KBM-7 (cell line): ENCODE data around the gene SCGB1C1.
"Not testable (repeated sequence)": the region's sequence is repeated elsewhere in the genome, so short reads cannot be mapped to it uniquely, and the experiment has no call there.

Experiments
- DNase-seq: peaks from one replicate; pipeline ENCODE4 v3.0.0-alpha.2; 2015
- in situ Hi-C: fragments of 300-500 bp; cut with MboI; formaldehyde crosslinking; loops from 2 replicates; pipeline ENCODE4 v1.14.3; 2020; ENCODE audit warnings: low sequenced_read_pairs, low pct_unique_long_range_greater_than_20kb, mixed read lengths

The SCGB1C1 gene

DNA sequence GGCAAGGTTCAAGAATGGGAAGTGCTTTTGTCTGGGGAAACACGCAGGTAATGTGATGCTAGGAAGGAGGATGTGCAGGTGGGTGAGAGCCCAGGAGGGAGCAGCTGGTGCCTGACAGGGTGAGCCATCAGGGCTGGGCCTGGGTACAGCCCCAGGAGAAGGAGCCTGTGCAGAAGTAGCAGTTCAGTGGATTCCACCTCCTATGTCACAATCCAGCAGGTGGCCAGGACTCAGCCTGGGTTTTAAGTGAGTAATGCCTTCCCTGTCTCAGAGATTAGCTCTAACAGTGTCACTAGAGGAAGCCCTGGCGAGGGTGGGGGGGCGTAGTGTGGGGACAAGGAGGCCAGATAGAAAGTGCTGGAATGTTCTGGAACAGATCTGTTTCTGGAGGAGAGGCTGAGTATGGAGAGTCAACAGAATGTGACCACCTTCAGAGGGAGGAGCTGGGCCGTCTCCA is 22.7 kb downstream of the SCGB1C1 start:
- in situ Hi-C loops, result no loop called here
- no peak for DNase-seq

DNA sequence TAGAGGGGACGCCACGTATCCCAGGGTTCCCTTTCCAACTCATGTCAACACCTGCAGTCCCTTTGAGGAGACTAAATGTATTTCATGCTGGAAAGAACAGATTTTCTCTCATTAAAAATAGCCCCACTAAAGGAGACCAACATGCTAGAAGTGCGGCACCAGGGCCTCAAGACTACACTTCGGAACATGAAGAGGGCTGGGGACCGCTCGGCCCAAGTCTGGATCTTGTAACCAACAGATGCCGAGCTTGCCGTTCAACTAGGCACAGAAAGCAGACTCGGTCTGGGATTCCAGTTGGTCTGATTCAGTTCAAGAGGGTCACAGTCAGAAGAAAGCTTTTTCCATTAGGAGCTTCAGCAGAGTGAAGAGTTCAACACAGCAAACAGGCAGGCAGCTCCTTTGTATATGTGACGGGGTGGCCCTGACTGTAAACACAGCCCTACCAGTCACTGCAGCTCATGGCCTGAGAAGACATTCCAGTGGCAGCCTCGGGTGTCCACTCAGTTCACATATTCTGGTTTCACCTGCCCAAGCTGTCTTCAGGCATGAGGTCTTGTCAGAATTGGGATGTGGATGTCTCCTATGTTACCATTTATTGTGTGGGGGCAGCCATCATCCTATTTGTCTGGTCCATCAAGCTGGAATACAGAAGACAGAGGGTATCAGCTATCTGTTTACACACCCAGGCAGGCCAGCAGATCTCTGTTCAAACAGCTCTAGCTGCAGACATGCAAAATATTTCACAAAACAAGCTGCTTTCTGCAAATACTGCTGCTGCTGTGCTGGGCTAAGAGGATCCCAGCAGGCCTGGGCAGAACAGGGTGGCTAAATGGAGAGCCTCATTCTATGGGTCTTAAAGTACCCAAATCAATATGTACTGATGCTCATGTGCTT is 23.4 kb downstream of the SCGB1C1 start:
- DNase-seq, result no peak
- in situ Hi-C loops, result no loop called here

DNA sequence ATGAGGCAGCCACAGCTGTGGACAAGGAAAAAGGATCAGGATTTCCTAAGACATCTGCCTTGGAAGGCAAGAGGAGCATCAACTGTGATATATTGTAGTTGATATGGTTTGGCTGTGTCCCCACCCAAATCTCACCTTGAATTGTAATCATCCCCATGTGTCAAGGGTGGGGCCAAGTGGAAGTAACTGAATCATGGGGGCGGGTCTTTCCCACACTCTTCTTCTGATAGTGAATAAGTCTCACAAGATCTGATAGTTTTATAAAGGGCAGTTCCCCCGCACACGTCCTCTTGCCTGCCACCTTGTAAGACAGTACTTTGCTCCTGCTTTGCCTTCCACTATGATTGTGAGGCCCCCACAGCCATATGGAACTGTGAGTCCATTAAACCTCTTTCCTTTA is 24.8 kb downstream of the SCGB1C1 start:
- DNase-seq, result no peak
- in situ Hi-C loops, result no loop called here

DNA sequence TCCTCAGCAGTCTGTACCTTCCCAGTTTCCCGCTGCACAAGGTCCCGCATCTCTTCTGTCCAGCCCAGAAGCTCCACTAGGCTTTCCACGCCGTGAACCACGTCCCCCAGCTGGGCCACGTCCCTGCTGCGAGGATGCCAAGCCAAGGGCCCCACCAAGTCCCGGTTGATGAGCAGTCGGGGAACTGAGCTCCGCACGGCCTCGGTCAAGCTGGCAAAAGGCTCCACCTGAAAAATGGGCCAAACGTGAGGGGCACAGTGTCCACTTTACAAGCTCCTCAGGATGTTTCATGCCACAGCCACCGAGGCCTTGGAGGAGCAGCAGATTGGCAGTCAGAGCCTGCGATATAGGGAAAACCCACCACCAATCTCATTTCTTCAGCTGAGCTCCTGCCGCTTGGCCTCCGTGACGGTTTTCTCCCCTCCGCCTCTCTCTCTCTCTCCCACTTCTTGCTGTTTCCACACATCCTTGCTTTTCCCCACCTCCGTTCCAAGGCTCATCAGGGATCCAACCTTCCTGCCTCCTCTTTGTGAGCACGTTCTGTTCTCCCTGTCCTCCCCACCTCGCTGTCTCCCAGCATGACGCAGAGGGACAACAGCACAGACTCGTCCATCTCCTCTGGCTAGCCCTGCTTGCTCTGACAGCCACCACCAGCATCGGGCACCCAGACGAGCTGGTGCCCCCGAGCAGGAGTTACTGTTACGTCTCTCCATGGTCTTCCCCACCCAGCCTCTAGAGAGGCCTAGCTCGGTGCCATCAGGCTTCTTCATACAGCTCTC is 26.1 kb downstream of the SCGB1C1 start:
- no peak for DNase-seq
- in situ Hi-C loops, result no loop called here

DNA sequence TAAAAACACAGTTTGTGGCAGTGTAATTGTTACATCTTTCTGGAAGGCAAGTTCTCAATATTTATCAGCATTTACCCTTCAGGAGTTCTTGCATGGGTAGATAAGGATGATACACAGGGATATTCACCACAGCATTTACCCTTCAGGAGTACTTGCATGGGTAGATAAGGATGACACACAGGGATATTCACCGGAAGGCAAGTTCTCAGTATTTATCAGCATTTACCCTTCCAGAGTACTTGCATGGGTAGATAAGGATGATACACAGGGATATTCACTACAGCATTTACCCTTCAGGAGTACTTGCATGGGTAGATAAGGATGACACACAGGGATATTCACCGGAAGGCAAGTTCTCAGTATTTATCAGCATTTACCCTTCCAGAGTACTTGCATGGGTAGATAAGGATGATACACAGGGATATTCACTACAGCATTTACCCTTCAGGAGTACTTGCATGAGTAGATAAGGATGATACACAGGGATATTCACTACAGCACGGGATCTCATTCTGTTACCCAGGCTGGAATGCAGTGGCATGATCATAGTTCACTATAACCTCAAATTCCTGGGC is 27.9 kb downstream of the SCGB1C1 start:
- in situ Hi-C loops, DNase-seq: not testable (repeated sequence)

DNA sequence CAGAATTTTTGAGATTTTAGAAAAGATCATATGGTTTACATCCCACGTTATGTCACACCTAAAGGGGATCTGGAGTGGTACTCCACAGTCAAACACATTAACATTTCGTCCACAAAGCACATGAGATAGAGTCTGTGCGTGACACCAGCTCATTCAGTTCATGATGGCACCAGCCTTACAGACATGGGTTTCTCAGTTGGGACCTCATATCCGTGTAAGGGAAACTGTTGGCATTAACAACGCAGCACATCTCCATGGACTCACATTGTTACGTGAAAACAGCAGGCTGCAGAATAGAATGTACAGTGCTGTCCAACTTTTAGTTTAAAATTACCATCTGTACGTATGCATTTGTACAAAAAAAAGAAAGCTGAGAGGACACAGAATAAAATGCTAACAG is 28.7 kb downstream of the SCGB1C1 start:
- in situ Hi-C loops, result no loop called here
- no peak for DNase-seq

DNA sequence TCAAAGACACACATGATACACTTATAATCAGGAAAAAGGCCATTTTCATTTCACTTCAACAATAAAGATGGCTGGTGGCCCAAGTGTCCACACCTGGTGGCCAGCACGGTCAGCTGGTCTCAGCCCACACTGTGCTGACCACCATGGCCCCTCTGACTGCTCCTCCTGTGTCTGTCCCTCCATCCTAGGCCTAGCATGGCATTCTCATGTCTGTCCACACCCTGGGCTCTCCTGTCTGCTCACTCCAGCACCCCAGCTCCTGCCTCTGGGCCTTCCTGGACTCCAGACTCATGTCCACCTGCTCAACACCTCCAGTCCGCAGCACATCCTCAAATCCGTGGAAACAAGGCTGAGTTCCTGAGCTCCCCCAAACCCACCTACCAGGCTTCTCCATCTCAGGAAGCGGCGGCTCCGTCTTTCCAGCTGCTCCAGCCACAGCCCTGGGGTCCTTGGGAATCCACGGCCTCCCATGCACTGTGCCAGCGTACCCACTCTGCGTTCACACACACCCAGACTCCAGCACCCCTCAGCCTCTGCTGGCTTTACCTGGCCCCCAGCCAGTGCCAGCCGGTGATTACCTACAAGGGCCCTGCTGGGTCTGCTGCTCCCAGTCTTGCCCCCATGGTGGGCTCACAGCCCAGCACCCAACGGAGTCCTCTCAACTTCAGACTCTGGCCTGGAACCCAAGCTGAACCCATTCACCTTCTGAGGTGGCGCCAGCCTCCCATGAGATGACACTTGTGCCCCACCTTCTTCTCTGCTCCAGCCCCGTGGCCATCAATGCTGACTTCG is 29.3 kb downstream of the SCGB1C1 start:
- DNase-seq, result no peak
- in situ Hi-C loops, result no loop called here

DNA sequence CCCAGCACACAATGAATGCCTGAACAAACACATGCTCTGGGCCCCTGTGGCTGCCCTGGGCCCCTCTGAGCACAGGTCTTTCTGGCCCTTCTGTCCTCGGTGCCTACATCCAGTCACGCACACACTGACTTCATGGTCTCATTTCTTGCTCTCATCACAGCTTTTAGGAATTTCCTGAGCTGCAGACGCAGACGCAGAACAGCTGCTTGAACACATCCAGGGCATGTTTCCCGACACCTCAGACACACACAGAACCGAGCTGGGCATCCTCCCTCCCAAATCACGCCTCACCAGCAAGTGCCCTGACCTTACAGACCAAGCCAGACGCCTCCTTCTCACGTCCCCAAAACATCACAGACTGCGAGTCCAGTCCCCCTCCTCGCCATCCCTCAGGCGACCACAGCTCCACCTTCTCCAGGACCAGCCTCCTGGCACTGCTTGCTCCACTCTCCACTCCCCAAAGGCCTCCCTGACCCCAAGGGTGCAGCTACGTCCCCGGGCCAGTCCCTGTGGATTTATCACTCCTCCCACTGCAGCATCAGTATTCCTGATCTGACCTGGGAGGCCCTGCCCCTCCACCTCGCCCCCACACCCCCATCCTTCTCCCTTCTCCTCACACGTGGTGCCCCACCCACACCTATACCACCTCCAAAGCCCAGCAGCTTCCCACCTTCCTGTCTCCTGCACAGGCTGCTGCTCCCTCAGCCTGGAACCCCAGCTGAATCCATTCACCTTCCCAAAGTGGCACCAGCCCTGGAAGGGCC is 30.3 kb downstream of the SCGB1C1 start:
- in situ Hi-C loops, result no loop called here
- DNase-seq, result no peak

DNA sequence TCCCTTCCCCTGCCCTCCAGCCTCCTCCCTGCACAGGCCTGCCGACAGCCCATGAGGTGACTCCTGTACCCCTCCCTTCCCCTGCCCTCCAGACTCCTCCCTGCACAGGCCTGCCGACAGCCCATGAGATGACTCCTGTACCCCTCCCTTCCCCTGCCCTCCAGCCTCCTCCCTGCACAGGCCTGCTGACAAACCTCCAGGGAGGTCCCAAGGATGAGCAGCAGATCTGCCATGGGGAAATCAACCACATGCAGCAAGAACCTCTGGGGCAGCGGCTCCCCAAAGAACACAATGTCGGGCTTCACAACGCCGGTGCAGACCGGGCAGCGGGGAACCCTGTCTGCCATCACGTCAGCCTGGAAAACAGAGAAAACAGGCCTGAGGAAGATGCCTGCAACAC is 31.0 kb downstream of the SCGB1C1 start:
- in situ Hi-C loops, result no loop called here
- DNase-seq, result no peak

DNA sequence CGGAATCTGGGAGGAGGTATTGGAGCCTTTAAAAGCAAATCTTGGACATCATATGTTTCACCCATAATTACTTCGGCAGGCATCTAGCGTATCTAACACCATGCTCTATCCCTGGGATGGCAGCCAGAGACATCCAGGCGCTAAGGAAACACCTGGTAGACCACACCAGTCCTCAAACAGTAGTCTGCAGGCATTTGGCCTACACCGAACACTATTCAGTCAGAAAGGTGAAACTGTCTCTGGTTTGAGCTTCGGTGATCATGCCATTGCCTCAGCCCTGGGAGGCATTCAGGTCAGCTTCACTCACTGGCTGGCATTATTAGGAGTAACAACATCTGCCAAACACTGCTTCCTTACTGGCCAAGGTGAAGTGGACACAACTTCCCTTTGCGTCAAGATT is 31.5 kb downstream of the SCGB1C1 start:
- no peak for DNase-seq
- in situ Hi-C loops, result no loop called here

DNA sequence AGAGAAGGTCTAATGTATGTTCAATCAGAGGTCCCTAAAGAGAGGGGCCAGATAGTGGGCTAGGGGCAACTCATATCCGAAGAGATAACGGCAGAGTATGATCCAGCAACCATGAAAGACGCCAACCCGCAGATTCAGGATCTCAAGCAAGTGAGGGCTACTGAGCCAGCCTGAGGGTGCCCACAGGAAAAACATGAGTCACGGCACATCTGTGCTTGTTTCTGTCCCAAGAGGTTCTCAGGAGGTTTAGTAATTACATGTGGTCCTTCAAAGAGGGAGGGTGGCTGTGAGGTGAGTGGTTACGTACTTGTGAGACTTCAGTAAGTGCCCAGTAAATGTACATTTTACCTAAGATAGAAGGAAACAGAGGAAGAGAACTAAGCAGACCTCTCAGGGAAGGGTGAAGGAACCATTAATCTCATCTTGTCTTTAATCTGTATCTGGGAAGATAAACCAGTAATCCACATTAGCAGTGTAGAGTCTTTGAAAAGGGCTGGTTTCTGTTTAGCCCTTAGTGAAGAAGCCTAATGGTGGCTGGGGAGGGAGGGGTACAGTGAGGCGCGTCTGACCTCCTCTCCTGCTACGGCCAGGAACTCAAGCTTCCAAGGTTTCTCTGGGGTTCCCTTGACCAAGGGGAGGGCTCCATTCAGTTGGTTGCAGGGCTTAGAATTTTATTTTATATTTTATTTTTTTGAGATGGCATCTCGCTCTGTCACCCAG is 33.0 kb downstream of the SCGB1C1 start:
- no peak for DNase-seq

DNA sequence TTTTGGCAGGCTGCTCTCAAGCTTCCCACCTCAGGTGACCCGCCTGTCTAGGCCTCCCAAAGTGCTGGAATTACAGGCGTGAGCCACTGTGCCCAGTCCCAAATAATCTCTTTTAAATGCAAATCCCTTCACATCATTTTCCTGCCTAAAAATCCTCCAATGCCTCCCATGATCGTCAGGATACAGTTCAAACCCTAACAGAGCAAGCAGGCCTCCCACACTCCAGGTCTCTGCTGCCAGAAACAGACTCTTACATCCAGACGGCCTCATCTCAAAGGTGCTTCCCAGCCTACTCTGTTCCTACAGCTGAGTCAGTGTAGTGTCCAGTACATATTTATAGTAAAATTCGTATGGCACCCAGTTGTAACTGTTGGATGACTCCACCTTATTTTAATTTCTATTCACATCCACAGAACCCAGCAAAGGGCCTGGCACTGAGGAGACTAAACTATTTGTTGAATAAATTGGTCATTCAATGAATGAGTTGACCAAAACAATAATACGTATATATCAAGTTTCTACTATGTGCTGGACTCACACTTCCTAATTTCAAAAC is 35.0 kb downstream of the SCGB1C1 start:
- no peak for DNase-seq
- in situ Hi-C loops, result no loop called here

More for the DNA sequence above, 33.0 kb downstream of the SCGB1C1 start:
- in situ Hi-C loops, result no loop called here

DNA sequence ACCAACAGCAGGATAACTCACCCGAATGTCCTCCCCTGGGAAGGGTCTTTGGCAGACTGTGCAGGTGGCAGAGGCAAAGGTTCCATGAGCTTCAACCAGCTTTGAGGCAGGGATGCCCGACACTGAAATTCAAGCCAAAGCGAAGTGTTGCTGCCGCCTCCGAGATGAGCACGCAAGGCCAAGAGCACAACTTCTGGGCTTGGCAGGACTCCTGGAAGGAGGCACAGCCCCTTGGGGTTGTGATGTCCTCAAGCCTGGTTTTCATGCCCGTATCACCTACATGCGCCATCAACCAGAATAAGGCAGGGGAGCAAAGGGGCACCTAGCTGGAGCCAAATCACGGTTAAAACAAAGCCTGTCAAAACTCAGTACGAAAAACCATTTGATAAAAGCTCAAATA is 37.6 kb downstream of the SCGB1C1 start:
- no peak for DNase-seq
- in situ Hi-C loops, result no loop called here

DNA sequence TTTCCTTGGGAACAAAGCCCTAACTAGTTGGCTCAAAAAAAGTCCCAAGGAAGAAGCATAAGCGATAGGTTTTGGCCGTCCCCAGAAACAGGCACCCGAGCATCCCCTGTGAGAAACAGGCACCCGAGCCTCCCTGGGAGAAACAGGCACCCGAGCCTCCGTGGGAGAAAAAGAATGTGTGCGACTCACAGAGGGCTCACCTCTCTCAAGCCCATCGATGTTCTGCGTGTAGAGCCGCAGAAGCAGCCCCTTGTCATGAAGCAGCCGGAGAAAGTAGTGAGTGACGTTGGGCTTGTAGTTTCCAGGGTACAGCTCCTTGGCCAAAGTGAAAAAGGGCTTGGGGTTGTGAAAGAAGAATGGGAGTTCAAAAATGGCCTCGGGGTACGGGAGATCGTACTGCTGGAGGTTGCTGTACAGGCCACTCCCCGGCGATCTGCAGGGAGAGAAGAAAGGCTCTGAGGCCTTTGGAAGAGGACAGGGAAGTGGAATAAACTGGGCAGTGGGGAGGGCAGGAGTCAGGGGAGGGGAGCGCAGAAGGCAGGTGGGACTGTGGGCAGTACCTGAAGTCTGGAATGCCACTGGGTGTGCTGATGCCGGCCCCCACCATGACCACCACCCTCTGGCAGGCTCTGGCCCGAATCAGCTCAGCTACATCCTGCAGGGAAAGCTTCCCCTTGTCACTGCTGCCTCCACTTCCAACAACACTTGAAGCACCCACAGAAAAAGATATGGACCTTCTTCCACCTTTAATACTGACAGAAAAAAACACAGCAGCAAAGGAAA is 40.1 kb downstream of the SCGB1C1 start:
- DNase-seq, result no peak
- in situ Hi-C loops, result no loop called here

DNA sequence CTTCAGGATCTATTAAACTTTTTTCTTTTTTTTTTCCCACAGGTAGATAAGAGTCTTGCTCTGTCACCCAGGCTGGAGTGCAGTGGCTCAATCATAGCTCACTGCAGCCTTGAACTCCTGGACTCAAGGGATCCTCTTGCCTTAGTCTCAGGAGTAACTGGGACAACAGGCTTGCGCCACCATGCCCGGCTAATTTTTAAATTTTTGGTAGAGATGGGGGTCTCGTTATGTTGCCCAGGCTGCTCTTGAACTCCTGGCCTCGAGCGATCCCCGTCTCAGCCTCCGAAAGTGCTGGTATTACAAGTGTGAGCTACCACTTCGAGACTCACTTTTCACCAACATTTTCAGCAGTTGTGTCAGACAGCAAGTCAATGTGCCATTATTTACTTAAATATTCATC is 42.3 kb downstream of the SCGB1C1 start:
- in situ Hi-C loops, result no loop called here

DNA sequence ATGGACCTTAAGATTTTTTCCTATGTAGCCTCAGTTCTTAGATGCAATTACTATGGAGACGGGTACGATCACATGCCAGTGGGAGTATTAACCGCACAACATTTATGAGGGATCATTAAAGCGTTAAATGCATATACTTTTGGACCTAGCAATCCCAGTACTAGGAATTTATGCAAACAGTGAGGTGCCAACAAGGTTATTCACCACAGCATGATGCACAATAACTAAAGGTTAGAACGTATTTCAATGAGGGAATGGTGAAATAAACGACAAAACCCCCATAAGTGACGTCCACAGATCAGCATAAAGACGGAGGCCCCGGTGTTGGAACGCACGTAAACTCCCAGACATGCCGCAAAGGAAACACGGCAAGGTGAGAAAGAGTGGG is 42.7 kb downstream of the SCGB1C1 start:
- no peak for DNase-seq
- in situ Hi-C loops, result no loop called here

More for the DNA sequence above, 42.3 kb downstream of the SCGB1C1 start:
- no peak for DNase-seq
